Adrenal gland (tissue), 12 donors: ENCODE measurements around the gene GLIPR1L1. TPM values are rescaled to one million over a fixed set of nuclear protein-coding genes. Genes with fewer than 3 reads are reported as not detected.

Source experiments
- DNase-seq, 7 donors: peaks; one replicate each; pipeline ENCODE4 v3.0.0-alpha.2; 2019 to 2020
- H3K27ac ChIP-seq, 5 donors: fragments of 200-600 bp; sonication (generic) in 4 of 5; 1 replicate in 3 of 5; 2 replicates in 2 of 5; pipeline versions ENCODE4 v1.5.1 to v1.8.0; 2016 to 2020; ENCODE audit warnings: mild to moderate bottlenecking in 1 of 5
- H3K27me3 ChIP-seq: fragments of 200-600 bp; 2 replicates; pipeline ENCODE4 v1.8.0; 2021
- H3K36me3 ChIP-seq, 2 donors: fragments of 200-600 bp; replicated peaks in 1 of 2; 1 replicate in 1 of 2; 2 replicates in 1 of 2; pipeline versions ENCODE4 v1.5.1 to v1.8.0; 2018 to 2022
- H3K4me1 ChIP-seq, 2 donors: fragments of 200-600 bp; replicated peaks in 1 of 2; 1 replicate in 1 of 2; 2 replicates in 1 of 2; pipeline versions ENCODE4 v1.5.1 to v1.8.0; 2018 to 2021
- H3K4me3 ChIP-seq, 4 donors: fragments of 200-600 bp; sonication (generic) in 3 of 4; one replicate each; pipeline ENCODE4 v1.5.1; 2016 to 2018
- H3K9me3 ChIP-seq, 3 donors: fragments of 200-600 bp; sonication (generic) in 1 of 3; replicated peaks in 1 of 3; 1 replicate in 2 of 3; 2 replicates in 1 of 3; pipeline versions ENCODE4 v1.5.1 to v1.8.0; 2016 to 2021
- CTCF ChIP-seq, 6 experiments: fragments of 450-650 bp in 4 of 6; fragments of 200-600 bp in 2 of 6; sonication (generic) in 1 of 6; IDR thresholded peaks; 1 replicate in 5 of 6; 2 replicates in 1 of 6; pipeline versions ENCODE4 v1.5.1 to v1.8.0; 2016 to 2021; ENCODE audit warnings: antibody characterized with exemption in 6 of 6, mild to moderate bottlenecking in 2 of 6, moderate library complexity in 1 of 6
- POLR2A ChIP-seq, 2 donors: fragments of 450-650 bp; IDR thresholded peaks; one replicate each; pipeline ENCODE4 v1.6.1; 2017; ENCODE audit warnings: antibody characterized with exemption in 2 of 2, mild to moderate bottlenecking in 2 of 2, moderate library complexity in 1 of 2
- WGBS, 4 donors: extraction: QIAGEN DNeasy Blood & Tissue Kit in 2 of 4; methylation state at CpG; one replicate each; pipeline versions ENCODE4 v1.1.5 to v1.1.7; 2013 to 2017; 5-methylcytosine and 5-hydroxymethylcytosine counted together
- intact Hi-C, 2 donors: fragments of 100-400 bp; cut with DNase I; formaldehyde crosslinking; loops; one replicate each; pipeline versions ENCODE4 v1.14.1 to v1.15.0; 2022 to 2023
- polyA plus RNA-seq, 3 donors: library from polyadenylated mRNA; stranded (reverse); fragments of 200-250 nt in 2 of 3; fragments of 350-450 nt in 1 of 3; fragmentation: Illumina TruSeq in 1 of 3; extraction: RNeasy Lipid Tissue Mini Kit (QIAGEN cat#74804) in 1 of 3; gene quantifications; one replicate each; pipeline ENCODE4 v1.2.3, GENCODE V29; 2013 to 2014
- total RNA-seq, 9 donors: library from RNA; depleted of rRNA in 4 of 9; stranded (reverse); fragments of >200 nt in 4 of 9; fragments of 120-200 nt in 1 of 9; fragmentation: NEBNext Ultra II Directional in 1 of 9; extraction: Animal tissue kit (Norgen Biotek cat#: 25700) in 1 of 9; gene quantifications; one replicate each; pipeline versions ENCODE4 v1.1.0 to v1.2.4, GENCODE V29; 2013 to 2023
- donor health status: healthy with polysubstance abuse.
- donor health status: Bipolar disorder and iron deficiency.
- donor health status: DM: yes; HTN: yes; CAD: no.
- donor health status: DM: no; HTN: no; CAD: no.
- donor health status: DM: no; HTN: no; CAD: no.
- donor health status: DM: yes; HTN: yes; CAD: no.

Gene GLIPR1L1
- total and polyA plus RNA-seq, 12 donors: not detected

- no peaks in the 10 kb centered on the region for H3K36me3 ChIP-seq
- no peaks in the 10 kb centered on the region for H3K9me3 ChIP-seq
- TF ChIP-seq CTCF (IDR thresholded peaks at IDR 0.05): no peak
- no peak for TF ChIP-seq POLR2A (IDR thresholded peaks at IDR 0.05)
- whole genome bisulfite sequencing, 4 donors: 88 to 100% (median 94%) methylated on average over 3 to 4 of the region's 4 CpGs
- no peaks in the 10 kb centered on the region for H3K27me3 ChIP-seq
- H3K4me1 ChIP-seq: no peaks in the 10 kb centered on the region
- DNase-seq: no peak
- H3K27ac ChIP-seq: no peak overlapping the region
- no peak overlapping the region for H3K4me3 ChIP-seq
- intact Hi-C loops: no loop called here
These were observed 15.5 kb downstream of the GLIPR1L1 start for GRCh38 chr12:75349946-75350345.

- Histone ChIP-seq H3K27me3 (no peaks in the 10 kb centered on the region), H3K4me3 (no peak overlapping the region), H3K36me3 (no peaks in the 10 kb centered on the region), H3K9me3 (no peaks in the 10 kb centered on the region), H3K27ac (no peak overlapping the region), H3K4me1 (no peaks in the 10 kb centered on the region)
- DNase-seq: no peak
- WGBS, 4 donors: 56 to 88% (median 81%) methylated on average over 2 of the region's 2 CpGs
- TF ChIP-seq CTCF (IDR thresholded peaks at IDR 0.05) (no peak), POLR2A (IDR thresholded peaks at IDR 0.05) (no peak)
- intact Hi-C loops: no loop called here
These were observed 15.9 kb downstream of the GLIPR1L1 start for GRCh38 chr12:75350413-75350812.

GRCh38 chr12:75354011-75354410 is 19.5 kb downstream of the GLIPR1L1 start:
- H3K9me3 ChIP-seq: no peaks in the 10 kb centered on the region
- intact Hi-C loops: no loop called here
- TF ChIP-seq POLR2A (IDR thresholded peaks at IDR 0.05): no peak
- TF ChIP-seq CTCF (IDR thresholded peaks at IDR 0.05): no peak
- no peak for DNase-seq
- no peaks in the 10 kb centered on the region for H3K27me3 ChIP-seq
- H3K36me3 ChIP-seq: no peaks in the 10 kb centered on the region
- no peak overlapping the region for H3K4me3 ChIP-seq
- H3K27ac ChIP-seq: no peak overlapping the region
- no peaks in the 10 kb centered on the region for H3K4me1 ChIP-seq

GRCh38 chr12:75360920-75361319 is 26.4 kb downstream of the GLIPR1L1 start:
- Histone ChIP-seq H3K4me3 (no peak overlapping the region), H3K36me3 (no peaks in the 10 kb centered on the region), H3K9me3 (no peaks in the 10 kb centered on the region), H3K4me1 (no peaks in the 10 kb centered on the region), H3K27me3 (no peaks in the 10 kb centered on the region), H3K27ac (no peak overlapping the region)
- TF ChIP-seq POLR2A (IDR thresholded peaks at IDR 0.05) (no peak), CTCF (IDR thresholded peaks at IDR 0.05) (no peak)
- DNase-seq: no peak
- intact Hi-C loops: no loop called here
